SU-DHL-6 (cell line): ENCODE data around the gene SH3BGRL2.

Experiments
- CTCF ChIP-seq: fragments of 200-600 bp; sonication (generic); IDR thresholded peaks from one replicate; pipeline ENCODE4 v1.5.1; 2017; ENCODE audit warnings: antibody characterized with exemption, mild to moderate bottlenecking, low read length, moderate library complexity; ENCODE audit not compliant: insufficient read depth, poor library complexity, severe bottlenecking
- EZH2phosphoT487 ChIP-seq: fragments of 200-600 bp; sonication (generic), shearing (Covaris generic); conservative IDR thresholded peaks from 2 replicates; pipeline ENCODE4 v1.6.1; 2018; ENCODE audit warnings: mild to moderate bottlenecking, antibody characterized with exemption, low read length, moderate library complexity, mixed read lengths

DNA sequence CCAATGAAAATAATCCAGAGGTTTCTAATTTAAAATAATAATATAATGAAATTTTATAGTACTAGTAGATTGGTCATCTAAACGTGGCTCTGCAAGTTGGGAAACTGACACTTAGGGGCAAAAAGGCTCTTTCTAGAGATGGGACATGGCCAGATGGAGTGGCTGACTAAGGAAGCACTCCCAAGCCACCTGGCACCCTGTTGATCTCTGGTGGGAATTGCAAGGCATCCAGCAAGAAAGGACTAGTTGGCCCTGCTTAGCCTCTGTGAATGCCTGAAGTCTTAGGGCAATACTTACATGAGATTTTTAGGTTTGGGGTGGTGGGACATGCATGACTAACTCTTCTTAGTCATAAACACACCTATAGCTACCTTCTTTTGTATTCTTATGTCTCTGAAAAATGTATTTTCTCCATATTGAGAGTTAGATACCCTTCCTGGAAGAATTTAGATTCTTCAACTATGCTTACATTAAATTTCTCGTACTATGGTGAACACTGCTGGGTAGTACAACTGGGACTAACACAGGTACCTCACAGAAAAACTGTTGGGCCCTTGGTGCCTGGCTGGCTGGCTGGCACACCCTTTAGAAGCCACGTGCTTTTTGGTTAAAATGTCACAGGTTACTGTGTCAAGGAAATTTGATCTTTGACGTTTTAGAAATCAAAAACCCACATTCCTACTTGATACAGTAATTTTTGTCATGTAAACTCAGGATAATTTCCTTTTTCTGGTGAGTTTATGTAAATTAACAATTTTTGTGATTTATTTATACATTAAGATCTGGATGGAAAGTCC, 25.0 kb upstream of the SH3BGRL2 start:
- TF ChIP-seq CTCF (no peak), EZH2phosphoT487 (no peak)
